Kidney epithelial cell (primary cell): ENCODE measurements around the gene SEPHS1. TPM values are rescaled to one million over a fixed set of nuclear protein-coding genes. Genes with fewer than 3 reads are reported as not detected.
"Not testable (repeated sequence)": the region's sequence is repeated elsewhere in the genome, so short reads cannot be mapped to it uniquely, and the experiment has no call there.

Experiments
- DNase-seq: peaks from one replicate; pipeline ENCODE4 v3.0.0-alpha.2; 2010; ENCODE audit warnings: low read depth
- H3K27me3 ChIP-seq: 2 replicates; pipeline ENCODE4 v1.6.0; 2011; ENCODE audit warnings: low read length; ENCODE audit not compliant: control insufficient read depth, insufficient read depth
- H3K36me3 ChIP-seq: 2 replicates; pipeline ENCODE4 v1.5.1; 2011; ENCODE audit warnings: low read length; ENCODE audit not compliant: control insufficient read depth, insufficient read depth
- H3K4me3 ChIP-seq: 2 replicates; pipeline ENCODE4 v1.5.1; 2011; ENCODE audit warnings: low read depth, mild to moderate bottlenecking, control low read depth, low read length
- total RNA-seq: library from RNA; depleted of rRNA; stranded (reverse); fragments of >200 nt; gene quantifications from 2 replicates; pipeline ENCODE4 v1.2.3, GENCODE V29; 2015
- TF ChIP-seq, protein P1 (sequence below): IDR thresholded peaks from 2 replicates; pipeline ENCODE4 v1.5.1; 2011; ENCODE audit warnings: mild to moderate bottlenecking, moderate library complexity, low read length, control low read depth, inconsistent platforms; ENCODE audit not compliant: insufficient read depth, poor library complexity, severe bottlenecking

SEPHS1 gene
- total RNA-seq, 1 donor from 2014 or later = 48.9 TPM

DNA sequence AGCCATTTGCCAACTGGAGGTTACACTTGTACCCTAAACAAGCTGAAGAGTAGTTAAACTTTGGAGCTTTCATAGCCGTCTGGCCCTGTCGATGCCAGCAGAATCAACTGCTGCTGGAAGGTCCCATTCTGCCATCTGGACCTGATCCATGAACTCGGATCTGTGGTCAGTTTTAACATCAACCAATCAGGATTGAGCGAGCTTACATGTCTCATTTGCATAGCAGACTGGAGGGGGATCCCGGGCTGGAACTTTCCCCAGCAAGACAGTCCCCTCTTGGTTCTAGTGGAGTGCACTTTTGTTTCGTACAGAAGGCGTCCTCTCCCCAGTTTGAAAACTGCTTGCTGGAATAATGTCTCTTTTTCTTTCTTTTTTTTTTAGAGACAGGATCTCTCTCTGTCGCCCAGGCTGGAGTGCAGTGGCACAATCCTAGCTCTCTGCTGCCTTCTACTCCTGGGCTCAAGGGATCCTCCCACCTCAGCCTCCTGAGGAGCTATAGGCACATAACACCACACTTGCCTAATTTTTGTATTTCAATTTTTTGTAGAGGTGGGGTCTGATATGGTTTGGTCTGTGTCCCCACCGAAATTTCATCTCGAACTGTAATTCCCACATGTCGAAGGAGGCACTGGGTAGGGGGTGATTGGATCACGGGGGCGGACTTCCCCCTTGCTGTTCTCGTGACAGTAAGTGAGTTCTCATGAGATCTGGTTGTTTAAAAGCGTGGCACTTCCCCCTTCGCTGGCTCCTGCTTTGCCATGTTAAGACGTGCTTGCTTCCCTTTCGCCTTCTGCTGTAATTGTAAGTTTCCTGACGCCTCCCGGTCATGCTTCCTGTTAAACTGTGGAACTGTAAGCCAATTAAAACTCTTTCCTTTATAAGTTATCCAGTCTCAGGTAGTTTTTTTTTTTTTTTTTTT is 42.8 kb upstream of the SEPHS1 start:
- DNase-seq = no peak
- Histone ChIP-seq H3K4me3 (no peak overlapping the region), H3K36me3 (no peaks in the 10 kb centered on the region), H3K27me3 (no peaks in the 10 kb centered on the region)
- TF ChIP-seq, protein P1, sequence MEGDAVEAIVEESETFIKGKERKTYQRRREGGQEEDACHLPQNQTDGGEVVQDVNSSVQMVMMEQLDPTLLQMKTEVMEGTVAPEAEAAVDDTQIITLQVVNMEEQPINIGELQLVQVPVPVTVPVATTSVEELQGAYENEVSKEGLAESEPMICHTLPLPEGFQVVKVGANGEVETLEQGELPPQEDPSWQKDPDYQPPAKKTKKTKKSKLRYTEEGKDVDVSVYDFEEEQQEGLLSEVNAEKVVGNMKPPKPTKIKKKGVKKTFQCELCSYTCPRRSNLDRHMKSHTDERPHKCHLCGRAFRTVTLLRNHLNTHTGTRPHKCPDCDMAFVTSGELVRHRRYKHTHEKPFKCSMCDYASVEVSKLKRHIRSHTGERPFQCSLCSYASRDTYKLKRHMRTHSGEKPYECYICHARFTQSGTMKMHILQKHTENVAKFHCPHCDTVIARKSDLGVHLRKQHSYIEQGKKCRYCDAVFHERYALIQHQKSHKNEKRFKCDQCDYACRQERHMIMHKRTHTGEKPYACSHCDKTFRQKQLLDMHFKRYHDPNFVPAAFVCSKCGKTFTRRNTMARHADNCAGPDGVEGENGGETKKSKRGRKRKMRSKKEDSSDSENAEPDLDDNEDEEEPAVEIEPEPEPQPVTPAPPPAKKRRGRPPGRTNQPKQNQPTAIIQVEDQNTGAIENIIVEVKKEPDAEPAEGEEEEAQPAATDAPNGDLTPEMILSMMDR = no peak

DNA sequence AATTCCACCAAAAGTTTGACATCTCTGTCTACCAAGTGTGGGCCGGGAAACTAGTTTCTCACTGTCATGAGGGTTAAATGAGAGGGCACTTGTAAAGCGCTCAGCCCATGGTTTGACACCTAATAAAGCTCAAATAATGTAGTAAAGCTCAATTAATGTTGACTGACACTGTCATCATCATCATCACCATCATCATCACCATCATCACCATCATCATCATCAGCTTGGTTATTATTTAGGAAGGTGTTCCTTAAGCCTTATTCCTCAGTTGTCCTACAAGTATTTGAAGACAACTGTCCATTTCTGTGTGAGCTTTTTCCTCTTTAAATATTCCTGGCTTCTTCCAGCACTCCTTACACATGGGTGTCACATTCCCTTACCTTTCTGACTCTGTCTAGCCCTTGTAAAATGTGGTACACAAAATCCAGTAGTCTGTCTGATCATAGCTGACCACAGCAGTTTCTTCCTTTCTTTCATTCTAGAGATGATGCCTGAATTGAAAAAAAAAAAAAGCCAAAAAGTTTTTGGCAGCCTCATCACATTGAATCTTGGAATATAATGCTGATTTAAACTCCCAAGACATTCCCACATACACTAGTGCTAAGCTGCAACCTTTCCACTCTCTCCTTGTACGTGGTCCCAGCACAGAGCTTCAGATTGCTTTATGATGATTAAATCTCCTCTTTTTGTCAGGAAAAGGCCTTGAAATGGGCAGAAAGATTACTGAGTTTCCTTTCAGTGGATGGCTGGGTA is 40.6 kb upstream of the SEPHS1 start:
- H3K4me3 ChIP-seq = no peak overlapping the region
- TF ChIP-seq, protein P1 = no peak
- no peaks in the 10 kb centered on the region for H3K36me3 ChIP-seq
- no peaks in the 10 kb centered on the region for H3K27me3 ChIP-seq
- no peak for DNase-seq

DNA sequence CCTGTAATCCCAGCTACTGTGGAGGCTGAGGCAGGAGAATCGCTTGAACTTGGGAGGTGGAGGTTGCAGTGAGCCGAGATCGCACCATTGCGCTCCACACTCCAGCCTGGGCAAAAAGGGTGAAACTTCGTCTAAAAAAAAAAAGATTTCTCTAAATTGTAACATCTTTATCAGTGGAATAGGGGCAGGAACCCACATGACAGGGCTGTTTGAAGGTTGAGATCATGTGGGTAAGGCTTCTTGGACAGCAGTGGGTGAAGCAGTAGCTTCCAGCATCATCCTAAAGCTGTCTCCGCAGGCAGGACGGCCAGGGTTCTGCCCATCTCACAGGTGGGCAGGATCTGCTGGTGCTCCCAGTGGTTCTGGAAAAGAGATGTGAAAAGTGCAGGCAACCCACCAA is 37.9 kb upstream of the SEPHS1 start:
- TF ChIP-seq, protein P1 = no peak
- no peak overlapping the region for H3K4me3 ChIP-seq
- peaks cover 15% of the 10 kb centered on the region for H3K27me3 ChIP-seq
- H3K36me3 ChIP-seq = no peaks in the 10 kb centered on the region
- DNase-seq = no peak

DNA sequence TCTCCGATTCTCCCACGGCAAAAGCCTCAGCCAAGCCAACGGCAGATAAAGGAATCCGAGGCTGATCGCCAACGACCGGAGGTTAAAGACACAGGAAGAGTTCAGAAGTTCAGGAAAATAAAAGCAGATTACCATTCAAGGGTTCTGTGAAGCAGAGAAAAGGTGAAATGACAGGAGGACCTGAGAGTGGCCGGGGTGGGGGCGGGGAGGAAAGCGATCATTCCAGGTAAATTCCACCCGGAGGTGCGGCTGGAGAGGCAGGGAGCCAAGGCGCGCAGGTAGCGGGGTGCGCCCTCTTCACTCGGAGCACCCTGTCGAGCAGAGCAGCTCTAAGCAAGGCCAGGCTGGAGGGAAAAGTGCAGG is 35.3 kb upstream of the SEPHS1 start:
- TF ChIP-seq, protein P1 = no peak
- Histone ChIP-seq H3K4me3 (peak overlapping the region; percentile 27), H3K27me3 (peaks cover 15% of the 10 kb centered on the region), H3K36me3 (no peaks in the 10 kb centered on the region)
- no peak for DNase-seq

DNA sequence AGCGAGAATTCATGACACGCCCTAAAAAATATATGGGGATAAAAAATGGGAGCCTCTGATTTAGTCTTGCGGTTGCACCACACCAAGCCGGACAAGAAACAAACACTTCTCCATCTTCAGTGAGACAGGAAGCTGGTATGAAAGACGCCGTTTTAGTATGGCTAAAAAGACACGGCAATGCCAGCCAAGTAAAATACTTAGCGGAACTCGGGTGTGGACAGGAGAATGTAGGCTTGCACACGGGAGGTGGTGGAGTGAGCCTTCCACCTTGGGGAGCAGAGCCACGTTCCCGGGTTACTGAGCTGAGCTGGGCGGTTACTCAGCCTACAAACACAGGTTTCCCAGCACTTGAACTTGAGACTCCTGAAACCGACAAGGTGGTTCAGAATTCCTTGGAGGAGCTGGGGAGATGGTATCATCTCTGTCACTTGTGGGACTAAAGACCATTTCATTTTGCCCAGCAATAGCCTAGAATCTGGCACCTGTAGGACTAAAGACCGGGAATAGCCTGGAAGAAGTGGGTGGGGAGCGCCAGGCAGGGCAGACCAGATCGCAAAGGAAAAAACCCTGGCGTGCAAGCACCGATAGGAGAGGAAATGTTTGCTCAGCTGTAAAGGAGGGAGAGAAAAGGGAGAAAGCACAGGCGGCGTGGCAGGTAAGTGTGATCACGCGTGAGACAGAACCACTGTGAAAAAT is 34.8 kb upstream of the SEPHS1 start:
- TF ChIP-seq, protein P1 = no peak
- Histone ChIP-seq H3K4me3 (peak overlapping the region; percentile 27), H3K36me3 (no peaks in the 10 kb centered on the region), H3K27me3 (peaks cover 15% of the 10 kb centered on the region)
- DNase-seq = no peak

DNA sequence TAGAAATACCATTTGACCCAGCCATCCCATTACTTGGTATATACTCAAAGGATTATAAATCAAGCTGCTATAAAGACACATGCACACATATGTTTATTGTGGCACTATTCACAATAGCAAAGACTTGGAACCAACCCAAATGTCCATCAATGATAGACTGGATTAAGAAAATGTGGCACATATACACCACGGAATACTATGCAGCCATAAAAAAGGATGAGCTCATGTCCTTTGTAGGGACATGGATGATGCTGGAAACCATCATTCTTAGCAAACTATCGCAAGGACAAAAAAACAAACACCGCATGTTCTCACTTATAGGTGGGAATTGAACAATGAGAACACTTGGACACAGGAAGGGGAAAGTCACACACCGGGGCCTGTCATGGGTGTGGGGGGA is 31.0 kb upstream of the SEPHS1 start:
- H3K27me3 ChIP-seq = peaks cover 21% of the 10 kb centered on the region
- DNase-seq, H3K36me3 ChIP-seq, H3K4me3 ChIP-seq: not testable (repeated sequence)
